ENCODE data around the gene CEBPA. TPM values are rescaled to one million over a fixed set of nuclear protein-coding genes. Genes with fewer than 3 reads are reported as not detected.

Gene CEBPA
- total RNA-seq, 1 donor from 2014 or later = 2.0 TPM

- DNase-seq (ENCODE audit: low read depth) = no peak
- TF ChIP-seq, protein P1, sequence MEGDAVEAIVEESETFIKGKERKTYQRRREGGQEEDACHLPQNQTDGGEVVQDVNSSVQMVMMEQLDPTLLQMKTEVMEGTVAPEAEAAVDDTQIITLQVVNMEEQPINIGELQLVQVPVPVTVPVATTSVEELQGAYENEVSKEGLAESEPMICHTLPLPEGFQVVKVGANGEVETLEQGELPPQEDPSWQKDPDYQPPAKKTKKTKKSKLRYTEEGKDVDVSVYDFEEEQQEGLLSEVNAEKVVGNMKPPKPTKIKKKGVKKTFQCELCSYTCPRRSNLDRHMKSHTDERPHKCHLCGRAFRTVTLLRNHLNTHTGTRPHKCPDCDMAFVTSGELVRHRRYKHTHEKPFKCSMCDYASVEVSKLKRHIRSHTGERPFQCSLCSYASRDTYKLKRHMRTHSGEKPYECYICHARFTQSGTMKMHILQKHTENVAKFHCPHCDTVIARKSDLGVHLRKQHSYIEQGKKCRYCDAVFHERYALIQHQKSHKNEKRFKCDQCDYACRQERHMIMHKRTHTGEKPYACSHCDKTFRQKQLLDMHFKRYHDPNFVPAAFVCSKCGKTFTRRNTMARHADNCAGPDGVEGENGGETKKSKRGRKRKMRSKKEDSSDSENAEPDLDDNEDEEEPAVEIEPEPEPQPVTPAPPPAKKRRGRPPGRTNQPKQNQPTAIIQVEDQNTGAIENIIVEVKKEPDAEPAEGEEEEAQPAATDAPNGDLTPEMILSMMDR (IDR thresholded peaks at IDR 0.05; ENCODE audit: insufficient read depth, low read length, poor library complexity, severe bottlenecking) = no peak
- Histone ChIP-seq H3K27me3 (ENCODE audit: control insufficient read depth, insufficient read depth, low read length) (no peaks in the 10 kb centered on the region), H3K4me3 (ENCODE audit: low read depth, low read length) (no peak overlapping the region), H3K36me3 (ENCODE audit: control insufficient read depth, insufficient read depth, low read length) (no peaks in the 10 kb centered on the region)
These were observed 13.7 kb downstream of the CEBPA start for GRCh38 chr19:33288666-33289065.

DNA sequence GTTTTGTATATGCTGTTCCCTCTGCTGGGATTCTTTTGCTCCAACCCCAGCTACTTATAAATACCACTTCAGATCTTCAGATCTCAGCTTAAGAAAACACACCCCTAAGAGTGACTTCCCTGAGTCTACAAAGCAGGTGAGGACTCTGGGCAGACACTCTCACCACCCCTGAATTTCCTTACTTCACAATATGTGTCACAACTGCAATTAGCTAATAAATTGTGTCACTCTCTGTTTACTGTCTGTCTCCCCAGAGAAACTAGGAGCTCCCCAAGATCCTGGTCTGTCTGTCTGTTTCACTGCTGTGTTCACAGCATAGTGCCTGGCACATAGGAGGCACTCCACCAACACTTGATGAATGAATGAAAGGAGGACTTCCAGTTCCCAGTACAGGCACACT, 14.4 kb downstream of the CEBPA start:
- TF ChIP-seq, protein P1 (IDR thresholded peaks at IDR 0.05; ENCODE audit: insufficient read depth, low read length, poor library complexity, severe bottlenecking) = no peak
- Histone ChIP-seq H3K4me3 (ENCODE audit: low read depth, low read length) (no peak overlapping the region), H3K36me3 (ENCODE audit: control insufficient read depth, insufficient read depth, low read length) (no peaks in the 10 kb centered on the region), H3K27me3 (ENCODE audit: control insufficient read depth, insufficient read depth, low read length) (no peaks in the 10 kb centered on the region)
- no peak for DNase-seq (ENCODE audit: low read depth)

GRCh38 chr19:33287438-33287837, 14.9 kb downstream of the CEBPA start:
- TF ChIP-seq, protein P1 (IDR thresholded peaks at IDR 0.05; ENCODE audit: insufficient read depth, low read length, poor library complexity, severe bottlenecking) = no peak
- no peak for DNase-seq (ENCODE audit: low read depth)
- H3K27me3 ChIP-seq (ENCODE audit: control insufficient read depth, insufficient read depth, low read length) = no peaks in the 10 kb centered on the region

GRCh38 chr19:33286899-33287298, 15.4 kb downstream of the CEBPA start:
- TF ChIP-seq, protein P1 (IDR thresholded peaks at IDR 0.05; ENCODE audit: insufficient read depth, low read length, poor library complexity, severe bottlenecking) = no peak
- no peak for DNase-seq (ENCODE audit: low read depth)
- H3K4me3 ChIP-seq (ENCODE audit: low read depth, low read length) = no peak overlapping the region

More at GRCh38 chr19:33287438-33287837, 14.9 kb downstream of the CEBPA start:
- no peaks in the 10 kb centered on the region for H3K36me3 ChIP-seq (ENCODE audit: control insufficient read depth, insufficient read depth, low read length)
- H3K4me3 ChIP-seq (ENCODE audit: low read depth, low read length) = no peak overlapping the region

DNA sequence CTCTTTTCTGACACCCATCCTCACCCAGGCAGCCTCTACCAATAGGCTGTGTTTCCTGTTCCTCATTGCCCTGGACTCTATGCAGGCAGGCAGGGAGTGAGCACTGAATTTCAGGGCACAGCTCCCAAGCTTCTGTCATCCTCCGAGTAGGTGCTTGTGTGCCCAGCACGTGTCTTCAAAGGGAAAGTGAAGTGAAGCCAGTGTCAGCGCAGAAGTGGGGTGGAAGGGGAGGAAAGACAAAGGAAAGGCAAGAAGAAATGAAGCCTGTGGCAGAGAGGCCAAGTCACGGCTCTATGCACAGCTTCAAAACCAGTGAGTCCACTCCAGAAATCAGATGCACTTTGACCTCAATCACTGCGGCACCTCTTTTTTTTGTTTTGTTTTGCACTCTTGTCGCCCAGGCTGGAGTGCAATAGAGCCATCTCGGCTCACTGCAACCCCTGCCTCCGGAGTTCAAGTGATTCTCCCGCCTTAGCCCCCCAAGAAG, 16.9 kb downstream of the CEBPA start:
- Histone ChIP-seq H3K27me3 (ENCODE audit: control insufficient read depth, insufficient read depth, low read length) (no peaks in the 10 kb centered on the region), H3K36me3 (ENCODE audit: control insufficient read depth, insufficient read depth, low read length) (no peaks in the 10 kb centered on the region), H3K4me3 (ENCODE audit: low read depth, low read length) (no peak overlapping the region)
- DNase-seq (ENCODE audit: low read depth) = no peak
- TF ChIP-seq, protein P1 (IDR thresholded peaks at IDR 0.05; ENCODE audit: insufficient read depth, low read length, poor library complexity, severe bottlenecking) = no peak

More at GRCh38 chr19:33286899-33287298, 15.4 kb downstream of the CEBPA start:
- Histone ChIP-seq H3K36me3 (ENCODE audit: control insufficient read depth, insufficient read depth, low read length) (no peaks in the 10 kb centered on the region), H3K27me3 (ENCODE audit: control insufficient read depth, insufficient read depth, low read length) (no peaks in the 10 kb centered on the region)

GRCh38 chr19:33284756-33285155, 17.6 kb downstream of the CEBPA start:
- TF ChIP-seq, protein P1 (IDR thresholded peaks at IDR 0.05; ENCODE audit: insufficient read depth, low read length, poor library complexity, severe bottlenecking) = no peak
- no peak for DNase-seq (ENCODE audit: low read depth)
- no peaks in the 10 kb centered on the region for H3K27me3 ChIP-seq (ENCODE audit: control insufficient read depth, insufficient read depth, low read length)
- H3K4me3 ChIP-seq (ENCODE audit: low read depth, low read length) = no peak overlapping the region
- no peaks in the 10 kb centered on the region for H3K36me3 ChIP-seq (ENCODE audit: control insufficient read depth, insufficient read depth, low read length)
